HS-5 (cell line): Measurements from ENCODE around the gene ATP5MG.
"Not testable (repeated sequence)": the region's sequence is repeated elsewhere in the genome, so short reads cannot be mapped to it uniquely, and the experiment has no call there.

Experiments
- DNase-seq: peaks from one replicate; pipeline ENCODE4 v3.0.0-alpha.2; 2012; ENCODE audit warnings: low read depth

Gene ATP5MG

GRCh38 chr11:118406599-118407166 is 5.3 kb downstream of the ATP5MG start:
- DNase-seq, result no peak

- no peak for DNase-seq
These were observed 8.8 kb downstream of the ATP5MG start for GRCh38 chr11:118410055-118410745.

GRCh38 chr11:118411530-118411929 is 10.1 kb downstream of the ATP5MG start:
- no peak for DNase-seq

GRCh38 chr11:118412921-118413320 is 11.5 kb downstream of the ATP5MG start:
- no peak for DNase-seq

DNA sequence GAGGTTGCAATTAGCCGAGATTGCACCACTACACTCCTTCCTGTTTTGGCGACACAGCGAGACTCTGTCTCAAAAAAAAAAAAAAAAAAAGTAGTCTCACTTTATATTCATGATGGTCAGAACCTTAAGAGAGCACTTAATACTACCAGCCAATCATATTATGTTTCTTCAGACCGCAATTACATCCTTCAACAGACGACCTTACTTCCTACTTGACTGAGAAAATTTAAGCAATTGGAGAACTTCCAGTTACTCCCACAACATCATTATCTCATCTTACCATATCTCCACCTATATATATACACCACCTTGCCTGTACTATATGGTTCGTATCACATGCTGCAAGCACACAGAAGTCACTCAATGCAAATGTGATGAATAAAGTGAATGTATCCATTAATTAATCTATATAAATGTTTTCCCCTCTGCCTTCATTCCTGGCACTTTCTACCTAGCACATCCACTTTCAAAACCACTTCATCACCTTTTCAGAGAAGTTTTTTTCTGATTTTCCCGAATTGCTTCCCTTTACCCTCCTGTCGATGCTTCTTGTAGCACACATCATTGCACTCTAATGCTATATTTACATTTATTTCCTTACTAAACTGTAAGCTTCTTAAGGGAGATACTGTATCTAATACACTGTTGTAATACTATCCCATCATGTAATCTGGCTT is 13.8 kb downstream of the ATP5MG start:
- no peak for DNase-seq

DNA sequence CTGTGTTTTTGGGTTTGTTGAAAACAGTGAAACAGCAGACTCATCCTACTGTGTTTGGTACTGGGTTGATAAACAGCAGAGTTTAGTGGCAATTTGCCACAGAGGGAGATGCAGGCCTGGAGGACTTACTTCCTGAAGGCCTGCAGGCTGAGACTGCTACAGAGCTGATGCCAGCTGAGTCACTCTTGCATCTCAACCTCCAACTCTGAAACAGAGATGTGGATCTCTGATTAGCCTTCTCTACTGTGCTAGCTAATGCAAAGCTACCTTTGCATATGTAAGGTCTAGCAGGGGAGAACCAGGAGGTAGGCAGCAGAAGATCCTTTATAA is 14.3 kb downstream of the ATP5MG start:
- peak; percentile 68 for DNase-seq

DNA sequence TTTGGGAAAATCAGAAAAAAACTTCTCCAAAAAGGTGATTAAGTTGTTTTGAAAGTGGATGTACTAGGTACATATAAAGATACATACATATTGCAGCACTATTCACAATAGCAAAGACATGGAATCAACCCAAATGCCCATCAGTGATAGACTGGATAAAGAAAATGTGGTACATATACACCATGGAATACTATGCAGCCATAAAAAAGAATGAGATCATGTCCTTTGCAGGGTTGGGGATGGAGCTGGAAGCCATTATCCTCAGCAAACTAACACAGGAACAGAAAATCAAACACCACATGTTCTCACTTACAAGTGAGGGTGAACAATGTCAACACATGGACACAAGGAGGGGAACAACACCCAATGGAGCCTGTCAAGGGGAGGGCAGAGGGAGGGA is 15.5 kb downstream of the ATP5MG start:
- DNase-seq, result not testable (repeated sequence)

DNA sequence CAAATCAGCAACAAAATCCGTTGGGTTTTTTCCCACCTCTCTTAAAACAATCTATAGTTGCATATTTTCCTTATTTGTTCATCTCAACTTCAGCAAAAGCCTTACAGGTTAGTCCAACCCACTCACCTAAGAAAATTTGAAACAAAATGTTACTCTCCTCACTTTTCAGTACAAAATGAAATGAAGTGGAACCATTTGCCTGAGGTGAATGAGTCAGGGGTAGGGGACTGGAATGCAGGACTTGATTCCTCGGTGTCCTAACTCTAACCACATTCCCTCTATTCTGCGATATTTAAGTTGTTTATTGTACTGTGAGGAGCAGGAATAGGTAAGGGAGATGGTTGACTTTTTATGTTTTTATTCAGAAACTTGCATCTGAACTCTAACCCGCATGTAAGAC is 16.4 kb downstream of the ATP5MG start:
- DNase-seq, result no peak

DNA sequence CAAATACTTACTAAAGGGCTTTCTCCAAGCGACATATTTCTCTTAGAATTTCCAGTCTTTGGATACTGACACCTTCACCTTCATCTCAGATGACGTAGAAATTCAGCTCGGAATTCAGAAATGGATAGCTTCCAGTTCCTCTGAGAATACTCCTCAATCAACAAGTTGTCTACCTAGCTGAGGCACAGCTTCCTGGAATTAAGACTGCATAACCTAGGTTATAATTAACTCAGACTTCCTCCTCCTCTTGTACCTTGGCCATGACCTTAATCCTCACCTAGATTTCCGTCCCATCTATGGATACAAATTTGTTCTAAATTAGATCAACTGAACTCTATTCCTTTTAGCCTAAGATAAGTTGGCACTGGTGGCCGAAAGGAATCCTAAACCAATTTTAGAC is 17.4 kb downstream of the ATP5MG start:
- no peak for DNase-seq

DNA sequence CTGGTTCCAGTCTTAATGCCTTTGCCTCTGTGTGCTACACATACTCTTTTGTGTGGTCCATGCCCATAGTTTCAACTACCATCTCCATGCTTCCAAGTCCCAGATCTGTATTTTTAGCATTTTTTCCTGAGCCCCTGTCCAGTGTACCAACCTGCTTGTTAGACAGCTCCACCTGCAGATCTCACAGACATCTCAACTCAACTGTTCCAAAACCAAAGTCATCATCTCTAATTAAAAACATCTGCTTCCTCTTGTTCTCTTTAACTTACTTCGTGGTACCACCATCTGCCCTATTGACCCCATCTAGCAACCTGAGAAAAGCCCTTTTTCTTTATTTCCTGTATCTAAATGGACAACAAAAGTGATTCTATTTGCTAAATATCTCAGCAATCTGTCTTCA is 26.3 kb downstream of the ATP5MG start:
- no peak for DNase-seq

- no peak for DNase-seq
These were observed 29.6 kb downstream of the ATP5MG start for GRCh38 chr11:118430956-118431355.

DNA sequence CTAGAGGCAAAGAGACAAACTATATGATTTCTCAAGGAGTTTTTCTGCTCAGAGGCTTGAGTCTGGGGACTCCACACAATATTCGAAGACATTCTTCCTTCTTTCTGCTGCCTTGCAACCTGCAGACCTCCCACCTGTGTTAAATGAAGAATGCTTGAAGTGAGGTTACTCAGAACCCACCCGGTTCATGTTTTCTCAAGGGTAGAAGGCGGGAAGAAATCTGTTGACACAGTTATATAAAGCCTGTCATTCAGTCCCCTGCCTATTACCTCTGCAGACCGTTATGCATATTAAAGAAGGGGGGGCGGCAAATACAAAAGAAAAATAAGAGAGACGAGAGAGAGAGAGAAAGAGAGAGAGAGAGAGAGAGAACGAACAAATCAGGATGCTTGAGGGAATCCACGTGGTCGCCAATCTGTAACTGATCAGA is 32.7 kb downstream of the ATP5MG start:
- DNase-seq, result no peak

- DNase-seq, result no peak
These were observed 33.3 kb downstream of the ATP5MG start for GRCh38 chr11:118434553-118435289.

GRCh38 chr11:118435290-118435892 is 34.0 kb downstream of the ATP5MG start:
- no peak for DNase-seq

DNA sequence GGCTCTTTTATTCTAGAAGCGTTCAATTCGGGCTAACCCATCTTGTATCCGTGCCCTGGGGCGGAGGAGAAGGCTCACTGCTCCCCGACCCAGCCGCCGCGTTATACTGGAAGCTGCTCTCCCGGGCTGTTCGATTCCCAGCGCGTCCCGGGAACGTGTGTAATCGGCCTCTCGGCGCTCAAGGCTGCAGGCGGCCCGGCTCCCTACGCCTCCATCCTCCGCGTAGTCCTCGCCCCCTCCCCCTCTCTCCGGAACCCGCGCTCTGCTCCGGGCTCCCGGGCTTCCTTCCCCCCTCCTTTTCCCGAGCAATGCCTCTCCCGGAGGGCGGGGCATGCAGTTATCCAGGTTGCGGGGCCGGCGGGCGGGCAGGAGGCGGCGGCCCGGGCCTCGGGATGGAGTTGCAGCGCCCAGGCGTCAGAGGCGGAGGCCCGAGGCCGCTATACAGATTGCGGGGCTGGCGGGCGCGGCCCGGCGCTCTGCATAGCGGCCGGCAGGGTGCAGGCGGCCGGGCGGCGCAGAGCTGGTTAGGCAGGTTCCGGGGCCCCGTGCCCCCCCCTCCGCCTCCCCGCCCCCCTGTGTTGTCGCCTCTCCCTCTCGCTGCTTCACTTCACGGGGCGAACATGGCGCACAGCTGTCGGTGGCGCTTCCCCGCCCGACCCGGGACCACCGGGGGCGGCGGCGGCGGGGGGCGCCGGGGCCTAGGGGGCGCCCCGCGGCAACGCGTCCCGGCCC is 34.7 kb downstream of the ATP5MG start, which contains the start of gene KMT2A:
Gene KMT2A, plus strand, starts transcription at position 600 of the 732 bp plus-strand sequence. Its CDS starts 21 bp downstream, at position 621.
- peak; percentile 80 for DNase-seq

DNA sequence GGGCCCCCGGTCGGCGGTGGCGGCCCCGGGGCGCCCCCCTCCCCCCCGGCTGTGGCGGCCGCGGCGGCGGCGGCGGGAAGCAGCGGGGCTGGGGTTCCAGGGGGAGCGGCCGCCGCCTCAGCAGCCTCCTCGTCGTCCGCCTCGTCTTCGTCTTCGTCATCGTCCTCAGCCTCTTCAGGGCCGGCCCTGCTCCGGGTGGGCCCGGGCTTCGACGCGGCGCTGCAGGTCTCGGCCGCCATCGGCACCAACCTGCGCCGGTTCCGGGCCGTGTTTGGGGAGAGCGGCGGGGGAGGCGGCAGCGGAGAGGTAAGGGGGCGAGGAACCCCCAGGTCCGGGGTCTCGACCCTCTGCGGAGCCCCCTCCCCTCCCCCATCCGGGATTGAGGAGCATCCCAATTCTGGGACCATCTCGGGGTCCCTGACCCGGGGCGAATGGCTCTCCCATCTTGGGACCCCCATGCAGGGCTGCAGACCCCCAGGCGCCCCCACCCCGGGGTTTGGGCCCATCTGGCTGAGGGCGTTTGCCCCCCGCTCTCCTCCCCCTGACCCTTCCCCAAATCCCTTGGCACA is 35.3 kb downstream of the ATP5MG start:
- no peak for DNase-seq

DNA sequence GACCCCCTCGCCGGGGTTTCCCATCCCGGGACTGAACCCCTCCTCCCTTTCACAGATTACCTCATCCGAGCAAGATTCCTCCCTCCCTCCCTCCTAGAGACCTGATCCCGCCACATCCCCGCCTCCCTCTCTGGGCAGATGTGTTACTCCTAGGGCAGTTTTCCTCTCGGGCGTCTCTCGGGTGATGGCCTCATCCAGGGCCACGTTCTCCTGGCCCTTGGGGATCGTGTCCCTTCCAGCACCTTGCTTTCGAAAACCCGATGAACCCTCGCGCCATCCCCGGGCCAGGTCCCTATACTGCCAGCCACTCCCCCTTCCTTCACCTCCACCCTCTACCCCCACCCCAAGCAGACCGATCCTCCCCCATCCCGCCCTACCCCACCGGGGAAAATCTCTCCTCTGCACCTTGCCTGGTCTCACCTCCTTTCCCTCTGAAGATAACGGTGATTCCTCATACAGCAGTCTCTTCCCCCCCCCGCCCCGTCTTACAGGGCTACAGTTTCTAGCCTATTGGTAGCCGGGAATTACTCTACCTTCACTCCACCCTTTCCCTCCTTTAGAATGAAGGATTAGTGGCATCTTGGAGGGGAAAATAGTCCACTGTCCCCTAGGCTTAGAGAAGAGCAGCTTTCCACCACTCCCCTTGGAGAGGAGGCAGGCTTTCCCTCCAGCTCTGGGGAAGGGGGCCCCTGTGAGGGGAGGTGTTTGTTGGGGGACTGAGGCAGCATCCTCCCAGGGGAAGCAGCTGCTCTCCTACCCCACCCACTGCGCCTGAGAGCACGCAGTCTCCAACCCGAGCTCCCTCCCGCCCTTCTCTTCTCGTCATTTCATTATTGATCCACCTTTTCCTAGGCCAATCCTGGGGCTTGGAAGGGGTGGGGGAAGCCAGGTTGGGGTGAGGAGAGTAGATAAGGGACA is 36.1 kb downstream of the ATP5MG start:
- no peak for DNase-seq

GRCh38 chr11:118438314-118438931 is 37.0 kb downstream of the ATP5MG start:
- DNase-seq, result no peak

DNA sequence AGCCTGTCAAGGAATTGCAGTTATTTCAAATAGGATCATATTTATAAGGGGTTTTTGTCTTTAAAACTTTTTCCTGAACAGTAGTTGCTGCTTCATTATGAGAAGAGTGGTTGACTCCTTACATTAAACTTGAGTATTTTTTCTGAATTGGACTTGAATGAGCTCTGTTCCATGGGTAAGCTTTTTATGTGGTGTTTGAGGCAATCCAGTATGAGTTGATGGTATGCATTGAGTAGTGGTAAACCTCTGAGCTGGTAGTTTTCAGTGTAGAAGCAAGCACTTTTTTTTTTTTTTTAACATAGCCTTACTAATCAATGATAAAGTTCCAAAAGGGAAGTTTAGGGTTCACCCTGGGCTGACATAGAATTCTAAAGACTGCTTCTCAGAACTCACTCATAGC is 38.2 kb downstream of the ATP5MG start:
- DNase-seq, result no peak

- DNase-seq, result no peak
These were observed 40.4 kb downstream of the ATP5MG start for GRCh38 chr11:118441770-118442275.
